Measurements from ENCODE around the gene RPS26.
A peak's percentile ranks its signal among the peaks of the same experiment; 100 is the strongest.

The RPS26 gene

GRCh38 chr12:56078931-56079722 lies 37.4 kb downstream of the RPS26 start:
- peak; percentile 72 for DNase-seq (ENCODE audit: low read depth)

- no peak for DNase-seq (ENCODE audit: low read depth)
Observed at GRCh38 chr12:56079723-56080555, 38.2 kb downstream of the RPS26 start, which contains the start of gene ERBB3. Gene ERBB3, plus strand, starts transcription at chr12:56080165. Its CDS starts 136 bp downstream, at chr12:56080301.

GRCh38 chr12:56080556-56081138 lies 38.9 kb downstream of the RPS26 start:
- DNase-seq (ENCODE audit: low read depth): no peak

- DNase-seq (ENCODE audit: low read depth): no peak
Observed at GRCh38 chr12:56081393-56082347, 40.0 kb downstream of the RPS26 start.

- DNase-seq (ENCODE audit: low read depth): no peak
Observed at GRCh38 chr12:56082382-56082781, 40.7 kb downstream of the RPS26 start.

GRCh38 chr12:56082967-56083366 lies 41.2 kb downstream of the RPS26 start:
- DNase-seq (ENCODE audit: low read depth): no peak

- DNase-seq (ENCODE audit: low read depth): no peak
Observed at GRCh38 chr12:56084958-56085543, 43.3 kb downstream of the RPS26 start.

- no peak for DNase-seq (ENCODE audit: low read depth)
Observed at GRCh38 chr12:56086096-56086495, 44.4 kb downstream of the RPS26 start.

GRCh38 chr12:56086608-56087007 lies 44.9 kb downstream of the RPS26 start:
- no peak for DNase-seq (ENCODE audit: low read depth)

GRCh38 chr12:56087220-56087619 lies 45.5 kb downstream of the RPS26 start:
- no peak for DNase-seq (ENCODE audit: low read depth)

Measured in HS-27A (cell line).